Measurements from ENCODE around the gene DIABLO.
A peak's percentile ranks its signal among the peaks of the same experiment; 100 is the strongest.
"Not testable (repeated sequence)": the region's sequence is repeated elsewhere in the genome, so short reads cannot be mapped to it uniquely, and the experiment has no call there.

DIABLO gene

DNA sequence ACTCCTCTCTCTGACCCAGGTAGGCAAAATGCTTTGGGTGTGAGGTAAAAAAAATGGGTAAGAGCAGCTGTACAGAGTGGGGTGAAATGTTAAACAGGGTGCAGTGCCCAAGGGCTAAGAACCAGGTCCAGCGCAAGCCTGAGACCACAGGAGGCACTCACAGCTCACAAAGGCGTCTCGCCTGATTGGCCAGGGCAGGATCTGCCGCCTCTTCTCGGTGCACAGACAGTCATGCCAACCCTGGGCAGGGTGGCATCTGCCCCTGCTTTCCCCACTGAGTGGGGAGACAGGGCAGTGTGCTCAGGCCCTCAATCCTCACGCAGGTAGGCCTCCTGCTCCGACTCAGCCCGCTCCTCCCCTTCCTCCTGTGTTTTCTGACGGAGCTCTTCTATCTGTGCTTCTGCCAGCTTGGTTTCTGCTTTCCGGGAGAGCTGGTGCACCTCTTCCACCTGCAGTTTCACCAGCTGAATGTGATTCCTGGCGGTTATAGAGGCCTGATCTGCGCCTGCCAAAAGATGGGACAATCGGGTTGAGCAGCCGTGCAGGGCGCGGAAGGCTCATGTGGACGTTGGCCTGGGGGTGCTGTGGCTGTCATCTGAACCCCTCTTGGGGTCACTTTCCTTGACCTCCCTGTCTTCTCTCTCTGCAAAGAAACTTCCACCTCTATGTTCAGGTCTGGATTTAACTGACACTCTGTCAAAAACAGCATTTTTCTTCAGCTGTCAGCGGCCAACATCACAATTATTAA is 17.6 kb downstream of the DIABLO start:
- no peak for DNase-seq

DNA sequence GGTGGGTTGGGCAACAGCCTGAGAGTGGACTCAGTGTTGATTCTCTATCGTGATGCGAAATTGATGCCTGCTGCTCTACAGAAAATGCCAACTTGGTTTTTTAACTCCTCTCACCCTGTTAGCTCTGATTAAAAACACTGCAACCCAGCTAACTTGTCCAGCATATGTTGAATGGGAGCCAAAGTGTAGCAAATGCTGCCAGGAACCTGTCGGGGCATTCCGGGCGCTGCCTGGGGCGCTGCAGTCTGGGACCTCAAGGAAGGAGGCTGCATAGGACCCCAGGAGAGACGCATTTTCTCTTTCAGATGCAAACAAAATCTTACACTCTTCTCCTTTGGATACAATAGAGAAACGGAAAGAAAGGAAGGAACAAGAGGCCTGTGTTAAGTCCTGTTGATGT is 18.5 kb downstream of the DIABLO start:
- no peak for DNase-seq

DNA sequence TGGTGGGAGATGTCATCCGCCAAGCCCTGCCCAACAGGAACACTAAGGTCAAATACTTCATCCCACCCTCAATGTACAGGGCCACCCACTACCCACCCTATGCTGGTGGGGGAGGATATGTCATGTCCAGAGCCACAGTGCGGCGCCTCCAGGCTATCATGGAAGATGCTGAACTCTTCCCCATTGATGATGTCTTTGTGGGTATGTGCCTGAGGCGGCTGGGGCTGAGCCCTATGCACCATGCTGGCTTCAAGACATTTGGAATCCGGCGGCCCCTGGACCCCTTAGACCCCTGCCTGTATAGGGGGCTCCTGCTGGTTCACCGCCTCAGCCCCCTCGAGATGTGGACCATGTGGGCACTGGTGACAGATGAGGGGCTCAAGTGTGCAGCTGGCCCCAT is 18.9 kb downstream of the DIABLO start:
- no peak for DNase-seq

DNA sequence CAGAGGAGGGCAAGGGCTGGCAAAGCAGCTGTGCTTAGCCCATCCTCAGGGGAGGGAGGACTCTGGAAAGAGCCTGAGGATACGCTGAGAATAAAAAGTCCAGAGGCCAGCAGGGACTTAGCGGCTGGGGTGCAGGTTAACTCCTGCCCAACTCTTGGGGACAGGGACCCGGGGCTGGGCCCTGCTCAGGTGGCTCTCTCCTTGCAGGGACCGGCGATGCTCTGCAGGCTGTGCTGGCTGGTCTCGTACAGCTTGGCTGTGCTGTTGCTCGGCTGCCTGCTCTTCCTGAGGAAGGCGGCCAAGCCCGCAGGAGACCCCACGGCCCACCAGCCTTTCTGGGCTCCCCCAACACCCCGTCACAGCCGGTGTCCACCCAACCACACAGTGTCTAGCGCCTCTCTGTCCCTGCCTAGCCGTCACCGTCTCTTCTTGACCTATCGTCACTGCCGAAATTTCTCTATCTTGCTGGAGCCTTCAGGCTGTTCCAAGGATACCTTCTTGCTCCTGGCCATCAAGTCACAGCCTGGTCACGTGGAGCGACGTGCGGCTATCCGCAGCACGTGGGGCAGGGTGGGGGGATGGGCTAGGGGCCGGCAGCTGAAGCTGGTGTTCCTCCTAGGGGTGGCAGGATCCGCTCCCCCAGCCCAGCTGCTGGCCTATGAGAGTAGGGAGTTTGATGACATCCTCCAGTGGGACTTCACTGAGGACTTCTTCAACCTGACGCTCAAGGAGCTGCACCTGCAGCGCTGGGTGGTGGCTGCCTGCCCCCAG is 19.6 kb downstream of the DIABLO start:
- no peak for DNase-seq

DNA sequence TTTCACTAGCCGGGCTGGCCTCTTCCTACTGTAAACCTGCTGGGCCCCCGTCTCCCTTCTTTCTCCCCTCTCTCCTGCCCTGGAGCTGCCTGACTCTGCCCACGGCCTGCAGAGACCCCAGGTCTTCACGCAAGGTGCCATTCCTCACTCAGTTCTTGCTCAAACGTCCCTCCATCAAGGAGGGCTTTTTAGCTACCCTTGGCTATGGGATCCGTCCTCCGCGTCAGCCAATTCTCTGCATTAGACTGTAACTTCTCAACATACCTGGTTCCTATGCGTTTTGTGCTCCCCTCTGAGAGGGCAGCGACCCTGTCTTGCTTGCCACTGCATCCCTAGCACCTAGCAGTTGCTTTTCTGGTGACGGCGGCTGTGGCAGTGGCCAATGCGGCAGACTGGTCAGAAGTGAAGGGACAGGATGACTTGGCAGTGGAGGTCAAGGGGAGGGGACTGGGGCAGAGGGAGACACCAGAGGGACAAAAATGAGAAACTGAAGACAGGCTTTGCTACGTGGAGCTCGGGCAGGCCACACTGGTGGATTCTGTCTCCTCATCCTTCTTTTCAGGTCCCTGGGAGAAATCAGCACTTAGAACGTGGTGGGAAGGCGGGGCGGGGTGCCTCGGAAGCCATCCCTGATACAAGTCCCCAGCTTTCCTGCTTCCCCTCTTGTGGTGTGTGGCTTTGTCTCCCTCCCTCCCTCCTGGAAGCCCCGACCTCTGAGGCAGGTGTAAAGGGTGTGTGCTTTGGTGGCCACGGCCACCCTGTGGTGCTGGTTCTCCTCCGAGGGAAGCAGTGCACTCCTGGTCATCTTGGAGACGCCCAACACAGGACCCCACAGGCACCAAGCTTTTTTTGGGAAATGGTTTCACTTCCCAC is 20.6 kb downstream of the DIABLO start:
- DNase-seq: no peak

DNA sequence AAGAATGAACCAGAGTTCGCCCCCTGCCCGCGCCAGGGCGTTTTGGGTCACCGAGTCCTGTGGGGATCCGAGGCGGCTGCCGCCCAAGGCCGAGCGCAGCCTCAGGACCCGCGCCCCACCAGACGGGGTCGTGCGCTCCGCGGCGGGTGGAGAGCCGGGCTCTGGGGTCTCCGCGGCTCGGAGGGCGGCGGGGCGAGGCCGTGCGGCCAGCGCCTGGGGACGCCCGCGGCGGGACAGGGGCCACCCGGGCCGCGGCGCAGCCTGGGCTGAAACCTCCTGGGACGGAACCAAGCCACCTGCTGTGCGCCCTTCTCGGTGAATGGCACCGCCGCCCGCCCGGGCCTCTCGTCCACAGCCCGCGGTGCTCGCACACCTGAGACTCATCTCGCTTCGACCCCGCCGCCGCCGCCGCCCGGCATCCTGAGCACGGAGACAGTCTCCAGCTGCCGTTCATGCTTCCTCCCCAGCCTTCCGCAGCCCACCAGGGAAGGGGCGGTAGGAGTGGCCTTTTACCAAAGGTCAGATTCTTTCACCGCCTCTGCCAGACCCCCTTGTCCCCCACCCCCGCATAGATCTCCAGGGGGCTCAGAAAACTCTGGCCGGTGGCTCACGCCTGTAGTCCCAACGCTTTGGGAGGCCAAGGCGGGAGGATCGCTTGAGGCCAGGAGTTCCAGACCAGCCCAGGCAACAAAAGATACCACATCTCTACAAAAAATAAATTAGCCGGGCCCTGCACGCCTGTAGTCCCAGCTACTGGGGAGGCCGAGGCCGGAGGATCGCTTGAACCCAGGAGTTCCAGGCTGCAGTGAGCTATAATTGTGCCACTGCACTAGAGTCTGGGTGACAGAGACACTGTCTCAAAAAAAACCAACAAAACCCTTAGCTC is 21.4 kb downstream of the DIABLO start:
- no peak for DNase-seq

DNA sequence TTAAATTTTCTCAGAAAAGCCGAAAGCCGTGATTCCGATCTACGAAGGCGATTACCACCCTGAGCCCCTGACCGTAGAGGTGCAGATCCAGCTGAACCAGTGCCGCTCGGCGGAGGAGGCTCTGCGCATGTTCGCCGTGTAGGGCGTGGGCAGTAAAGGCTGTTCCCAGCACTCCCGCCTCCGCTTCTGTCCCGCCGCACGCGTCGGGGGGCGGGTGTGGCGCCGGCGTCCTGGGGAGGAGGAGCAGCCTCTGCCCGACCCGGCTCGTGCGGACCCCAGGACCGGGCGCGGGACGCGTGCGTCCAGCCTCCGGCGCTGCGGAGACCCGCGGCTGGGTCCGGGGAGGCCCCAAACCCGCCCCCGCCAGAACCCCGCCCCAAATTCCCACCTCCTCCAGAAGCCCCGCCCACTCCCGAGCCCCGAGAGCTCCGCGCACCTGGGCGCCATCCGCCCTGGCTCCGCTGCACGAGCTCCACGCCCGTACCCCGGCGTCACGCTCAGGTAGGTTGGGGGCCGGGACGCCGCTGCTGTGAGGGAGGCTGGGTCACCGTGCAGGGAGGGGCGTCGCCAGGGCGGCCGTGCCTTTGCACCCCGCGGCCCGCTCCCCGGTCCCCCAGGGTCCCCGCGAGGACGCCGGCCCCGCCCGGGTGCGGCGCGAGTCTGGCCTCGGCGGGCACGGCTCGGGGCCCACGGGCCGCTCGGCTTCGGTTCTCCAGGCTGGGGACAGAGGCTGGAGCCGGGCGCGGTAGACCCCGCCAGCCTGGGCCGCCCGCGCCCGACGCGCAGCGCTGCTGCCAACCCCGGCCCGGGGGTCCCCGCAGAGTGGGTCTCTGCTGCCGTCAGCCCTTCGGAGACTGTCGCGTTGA is 22.3 kb downstream of the DIABLO start, which contains the start of gene B3GNT4:
TSS of gene B3GNT4 (plus strand) at position 409 of the 866 bp plus-strand sequence. CDS start 910 bp downstream, outside the sequence.
- DNase-seq: peak; percentile 78

DNA sequence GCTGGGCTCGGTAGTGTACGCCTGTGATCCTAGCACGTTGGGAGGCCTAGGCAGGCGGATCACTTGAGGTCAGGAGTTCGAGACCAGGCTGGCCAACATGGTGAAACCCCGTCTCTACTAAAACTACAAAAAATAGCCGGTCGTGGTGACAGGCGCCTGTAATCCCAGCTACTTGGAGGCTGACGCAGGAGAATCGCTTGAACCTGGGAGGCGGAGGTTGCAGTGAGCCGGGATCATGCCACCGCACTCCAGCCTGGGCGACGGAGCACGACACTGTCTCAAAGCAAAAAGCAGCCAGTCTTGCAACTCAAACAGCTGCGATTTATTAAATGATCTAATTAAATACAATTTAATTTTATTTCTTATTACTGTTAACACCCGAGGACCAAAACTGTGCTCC is 23.0 kb downstream of the DIABLO start:
- not testable (repeated sequence) for DNase-seq

DNA sequence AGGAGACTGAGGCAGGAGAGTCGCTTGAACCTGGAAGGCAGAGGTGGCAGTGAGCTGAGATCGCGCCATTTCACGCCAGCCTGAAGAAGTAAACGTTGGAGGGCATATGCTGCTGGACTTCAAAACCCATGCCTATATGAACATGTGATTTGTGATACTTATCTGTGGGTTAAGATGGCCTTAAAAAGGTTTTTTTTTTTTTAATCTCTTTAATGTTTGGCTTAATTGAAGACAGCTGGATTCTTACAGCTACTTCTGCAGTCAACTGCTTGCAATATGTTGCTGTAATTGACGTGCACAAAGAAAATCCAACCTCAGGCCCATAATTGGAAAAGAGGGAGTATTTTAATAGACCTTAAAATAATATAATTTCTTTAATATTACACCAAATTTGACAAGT is 23.8 kb downstream of the DIABLO start:
- no peak for DNase-seq

DNA sequence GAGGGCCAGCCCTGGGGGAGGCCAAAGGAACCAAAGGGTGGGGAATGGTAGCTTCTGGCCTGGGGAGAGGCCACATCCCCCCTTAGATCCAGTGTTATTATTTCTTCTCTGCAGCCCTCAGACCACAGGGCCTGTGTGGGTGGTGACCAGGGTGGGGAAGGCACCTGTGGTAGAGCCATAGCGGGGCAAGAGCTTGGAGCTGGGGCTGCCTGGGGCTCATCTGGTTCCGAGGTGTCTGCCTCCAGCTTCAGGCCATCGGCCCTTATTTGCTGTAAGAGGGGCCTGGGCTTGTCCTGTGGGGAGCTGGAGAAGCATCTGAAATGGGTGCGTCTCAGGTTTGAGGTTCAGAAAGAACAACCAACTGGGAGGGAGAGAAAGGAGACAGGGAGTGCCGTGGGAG is 24.5 kb downstream of the DIABLO start:
- DNase-seq: no peak

DNA sequence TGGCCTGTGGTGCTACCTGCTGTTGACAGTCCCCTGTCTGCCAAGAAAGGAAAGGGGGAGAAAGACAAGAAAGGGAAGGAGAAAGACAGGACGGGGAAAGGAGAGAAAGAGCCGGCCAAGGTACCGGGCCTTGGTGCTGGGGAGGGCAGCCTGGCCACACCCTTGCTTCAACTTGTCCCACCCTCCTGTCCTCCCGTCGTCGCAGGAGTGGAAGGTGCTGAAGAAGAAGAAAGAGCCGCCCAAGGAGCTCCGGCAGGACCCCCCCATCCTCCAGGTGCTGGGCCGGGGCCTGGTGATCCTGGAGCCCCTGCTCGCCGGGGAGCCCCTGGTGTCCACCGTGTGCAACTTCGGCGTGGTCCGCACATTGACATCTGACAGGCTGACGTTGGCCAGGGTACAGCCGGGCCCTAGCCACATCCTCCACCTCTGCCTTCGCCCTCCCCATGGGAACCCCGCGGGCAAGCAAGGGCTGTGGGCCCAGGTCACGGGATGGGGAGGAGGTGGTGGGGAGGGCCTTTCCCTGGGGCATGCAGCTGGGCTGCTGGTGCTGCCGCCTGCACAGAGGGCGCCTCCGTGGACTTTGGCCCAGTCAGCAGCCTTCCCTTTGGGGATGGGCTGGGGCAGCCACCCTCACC is 25.2 kb downstream of the DIABLO start:
- DNase-seq: no peak

DNA sequence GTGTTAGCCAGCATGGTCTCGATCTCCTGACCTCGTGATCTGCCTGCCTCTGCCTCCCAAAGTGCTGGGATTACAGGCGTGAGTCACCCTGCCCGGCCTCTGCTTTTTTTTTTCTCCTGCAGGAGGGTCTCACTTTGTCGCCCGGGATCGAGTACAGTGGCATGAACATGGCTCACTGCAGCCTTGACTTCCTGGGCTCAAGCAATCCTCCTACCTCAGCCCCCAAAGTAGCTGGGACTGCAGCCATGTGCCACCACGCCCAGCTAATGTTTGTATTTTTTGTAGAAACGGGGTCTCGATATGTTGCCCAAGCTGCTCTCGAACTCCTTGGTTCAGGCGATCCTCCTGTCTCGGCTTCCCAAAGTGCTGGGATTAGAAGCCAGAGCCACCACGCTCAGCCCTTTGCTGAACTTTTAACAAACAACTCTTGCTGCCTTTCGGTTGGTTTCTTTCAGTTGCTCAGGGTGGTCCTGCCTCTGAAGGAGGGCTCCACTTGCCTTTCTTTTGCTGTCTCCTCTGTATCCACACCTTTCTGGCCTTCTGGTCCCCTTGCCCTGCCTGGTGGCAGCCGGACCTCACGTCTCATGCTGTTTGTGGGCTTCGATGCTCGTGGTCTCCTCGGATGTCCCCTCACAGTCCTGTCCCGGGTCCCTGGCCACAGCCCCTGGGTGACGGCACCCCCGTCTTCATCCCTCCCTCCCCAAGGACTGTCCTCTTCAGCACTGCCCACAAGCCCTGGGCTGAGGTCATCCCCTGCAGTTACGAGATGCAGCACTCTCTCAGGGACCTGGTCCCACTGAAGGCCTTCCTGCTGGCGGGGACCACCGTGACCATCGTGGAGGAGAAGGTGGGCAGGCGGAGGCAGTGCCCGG is 26.1 kb downstream of the DIABLO start:
- no peak for DNase-seq

DNA sequence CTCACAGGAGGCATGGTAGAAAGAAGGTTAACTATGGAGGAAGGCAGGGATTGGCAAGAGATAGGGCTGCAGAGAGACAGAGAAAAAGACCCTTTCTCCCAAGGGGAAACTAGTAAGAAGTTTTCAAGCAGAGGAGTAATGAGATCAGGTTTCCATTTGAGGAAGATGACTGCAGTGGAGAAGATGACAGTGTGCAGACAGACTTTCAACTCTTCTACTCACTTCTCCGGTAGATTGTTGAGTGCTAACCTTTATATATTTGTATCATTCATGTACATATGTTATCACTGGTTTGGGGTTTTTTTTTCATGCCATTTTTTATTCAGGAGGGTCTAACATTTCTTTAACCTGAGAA is 28.3 kb downstream of the DIABLO start:
- no peak for DNase-seq

DNA sequence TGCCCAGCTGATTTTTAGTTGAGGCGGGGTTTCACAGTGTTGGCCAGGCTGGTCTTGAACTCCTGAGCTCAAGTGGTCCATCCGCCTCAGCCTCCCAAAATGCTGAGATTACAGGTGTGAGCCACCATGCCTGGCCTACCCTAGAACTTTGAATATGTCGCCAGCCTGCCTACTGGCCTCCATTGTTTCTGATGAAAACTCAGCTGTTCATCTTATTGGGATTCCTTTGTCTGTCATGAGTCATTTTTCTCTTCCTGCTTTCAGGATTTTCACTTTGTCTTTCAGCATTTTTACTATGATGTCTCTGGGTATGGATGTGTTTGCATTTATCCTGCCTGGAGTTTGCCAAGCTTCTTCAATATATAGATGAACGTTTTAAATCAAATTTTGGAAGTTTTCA is 30.4 kb downstream of the DIABLO start:
- DNase-seq: no peak

DNA sequence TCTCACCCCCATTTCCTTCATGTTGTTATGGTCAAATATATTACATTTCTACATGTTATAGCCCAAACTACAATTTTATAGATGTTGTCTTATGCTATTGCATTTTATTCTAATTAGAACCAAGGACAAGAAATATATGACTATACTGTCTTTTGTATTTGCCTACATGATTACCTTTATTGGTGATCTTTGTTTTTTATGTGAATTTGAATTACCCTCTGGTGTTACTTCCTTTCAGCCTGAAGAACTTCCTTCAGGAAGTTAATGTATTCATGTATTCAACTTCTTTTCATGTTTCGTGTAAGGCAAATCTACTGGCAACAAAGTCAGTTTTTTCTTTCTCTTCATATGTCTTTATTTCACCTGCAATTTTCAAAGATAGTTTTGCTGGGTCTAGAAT is 31.0 kb downstream of the DIABLO start:
- DNase-seq: no peak

DNA sequence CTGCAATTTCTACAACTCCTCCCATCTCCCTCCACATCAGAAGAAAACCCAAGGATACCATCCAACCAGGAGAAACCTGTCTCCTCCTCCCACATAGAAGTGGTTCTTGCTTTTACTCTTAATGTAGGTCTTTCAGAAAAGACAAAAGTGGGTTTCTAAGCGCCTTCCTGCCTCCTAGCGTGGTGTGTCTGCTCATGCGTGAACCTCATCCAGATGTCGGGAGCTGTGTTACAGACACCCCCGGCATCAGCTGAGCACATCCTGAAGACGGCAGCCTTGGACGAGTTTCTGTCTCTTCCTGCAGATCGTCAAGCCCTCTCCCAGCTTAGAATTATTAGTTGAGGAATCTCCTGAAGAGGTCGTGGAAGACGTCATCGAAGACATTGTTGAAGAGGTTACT is 33.4 kb downstream of the DIABLO start:
- no peak for DNase-seq

DNA sequence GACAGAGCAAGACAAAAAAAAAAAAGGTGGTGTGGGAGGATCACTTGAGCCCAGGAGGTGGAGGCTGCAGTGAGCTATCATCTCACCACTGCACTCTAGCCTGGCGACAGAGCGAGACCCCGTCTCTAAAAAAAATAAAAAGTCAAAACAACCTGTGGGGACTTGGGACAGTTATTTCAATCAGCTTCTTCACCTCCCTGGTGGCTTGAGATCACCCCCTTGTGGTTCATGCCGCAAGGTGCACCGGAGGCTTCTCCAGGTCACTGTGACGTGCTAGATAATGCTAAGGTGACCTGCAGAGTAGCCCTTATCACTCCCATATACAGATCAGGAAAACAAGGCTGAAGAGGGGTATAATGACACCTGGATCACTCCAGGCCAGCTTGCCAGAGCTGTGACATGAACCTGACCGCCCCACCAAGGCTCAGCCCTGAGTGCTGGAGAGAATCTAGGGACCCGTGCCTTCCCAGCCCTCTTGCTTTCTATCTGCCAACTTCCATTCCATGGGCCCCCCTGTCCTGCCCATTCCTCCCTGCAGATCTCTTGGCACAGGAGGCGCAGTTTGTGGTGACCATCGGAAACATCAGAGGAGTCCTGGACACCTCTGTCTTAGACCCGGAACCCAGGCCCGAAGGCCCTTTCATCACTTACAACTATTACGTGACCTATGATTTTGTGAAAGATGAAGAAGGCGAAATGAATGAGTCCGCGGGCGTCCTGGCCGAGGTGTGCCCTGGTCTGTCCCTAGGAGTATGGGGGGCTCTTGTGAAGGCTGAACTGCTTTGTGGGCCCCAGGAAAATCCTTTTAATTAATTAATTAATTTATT is 34.8 kb downstream of the DIABLO start:
- DNase-seq: peak; percentile 69

DNA sequence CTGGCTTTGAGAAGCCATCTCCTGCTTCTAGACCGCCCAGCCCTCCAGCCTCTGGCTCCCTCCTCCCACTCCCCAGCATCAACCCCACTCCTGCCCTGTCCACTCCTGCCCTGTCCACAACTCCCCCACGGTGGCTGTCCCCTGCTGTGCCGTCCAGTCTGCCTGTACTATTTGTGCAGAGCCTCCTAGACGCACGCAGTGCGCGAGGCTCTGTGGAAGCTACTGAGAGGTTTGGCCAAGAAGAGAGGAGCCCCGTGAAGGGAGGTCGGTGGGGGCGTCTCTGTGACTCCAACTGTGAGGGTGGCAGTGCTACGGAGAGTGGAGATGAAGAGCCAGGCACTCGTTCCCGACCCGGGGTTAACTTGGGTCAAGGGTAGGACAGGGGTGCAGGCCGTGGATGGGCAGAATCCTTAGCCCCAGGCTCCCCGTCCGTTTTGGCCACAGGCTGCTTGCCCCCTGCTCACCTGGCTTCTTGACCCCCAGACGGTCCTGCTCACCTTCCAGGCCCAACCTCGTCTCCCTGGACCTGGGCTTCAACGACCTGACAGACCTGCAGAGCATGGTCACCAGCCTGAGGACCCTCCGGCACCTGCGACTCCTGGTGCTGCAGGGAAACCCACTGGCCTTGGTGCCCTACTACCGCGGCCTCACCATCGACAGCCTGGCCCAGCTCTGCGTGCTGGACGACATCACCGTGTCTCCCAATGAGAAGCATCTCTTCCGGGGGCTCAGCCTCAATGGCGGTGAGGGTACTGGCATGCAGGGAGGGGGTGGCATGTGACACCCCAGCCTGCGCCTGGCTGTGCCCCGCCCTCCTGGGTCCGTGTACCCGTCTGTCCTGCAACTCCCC is 36.0 kb downstream of the DIABLO start:
- no peak for DNase-seq

All from CD4-positive, alpha-beta T cell treated with Interleukin-21 for 1 hour (primary cell).